WTC11 (cell line): Measurements from ENCODE around the gene GPR158.

Source experiments
- CBFB ChIP-seq: sonication (generic); formaldehyde crosslinking; IDR thresholded peaks from 2 replicates; pipeline ENCODE4 v1.8.1; 2022; ENCODE audit warnings: mild to moderate bottlenecking, low read depth, missing genetic modification reagents
- ETV6 ChIP-seq: sonication (generic); formaldehyde crosslinking; IDR thresholded peaks from 2 replicates; pipeline ENCODE4 v1.8.1; 2022; ENCODE audit warnings: mild to moderate bottlenecking, missing genetic modification reagents
- FOXJ3 ChIP-seq: sonication (generic); formaldehyde crosslinking; IDR thresholded peaks from 2 replicates; pipeline ENCODE4 v1.9.0; 2021; ENCODE audit warnings: missing genetic modification reagents, mild to moderate bottlenecking, borderline replicate concordance
- FOXP1 ChIP-seq: sonication (generic); formaldehyde crosslinking; IDR thresholded peaks from 2 replicates; pipeline ENCODE4 v1.8.0; 2022; ENCODE audit warnings: missing genetic modification reagents, mild to moderate bottlenecking, moderate library complexity, borderline replicate concordance
- NR2C2 ChIP-seq: sonication (generic); formaldehyde crosslinking; IDR thresholded peaks from 2 replicates; pipeline ENCODE4 v1.8.0; 2022; ENCODE audit warnings: mild to moderate bottlenecking, missing genetic modification reagents
- OVOL2 ChIP-seq: fragments of 250-450 bp; sonication (Bioruptor Pico); IDR thresholded peaks from 2 replicates; pipeline ENCODE4 v1.9.0; 2021; ENCODE audit warnings: mild to moderate bottlenecking, borderline replicate concordance
- SMAD3 ChIP-seq: sonication (generic); formaldehyde crosslinking; IDR thresholded peaks from 2 replicates; pipeline ENCODE4 v1.8.0; 2022; ENCODE audit warnings: missing genetic modification reagents, mild to moderate bottlenecking, borderline replicate concordance
- ZNF263 ChIP-seq: sonication (generic); formaldehyde crosslinking; IDR thresholded peaks from 2 replicates; pipeline ENCODE4 v1.8.1; 2022; ENCODE audit warnings: low read depth, mild to moderate bottlenecking, moderate library complexity, missing genetic modification reagents
- TF ChIP-seq, protein P1 (sequence below): fragments of 200-600 bp; IDR thresholded peaks from 2 replicates; pipeline ENCODE4 v1.8.0; 2022; ENCODE audit warnings: antibody characterized with exemption
- TF ChIP-seq, protein P2 (sequence below): sonication (generic); formaldehyde crosslinking; IDR thresholded peaks from 2 replicates; pipeline ENCODE4 v1.8.1; 2023; ENCODE audit warnings: mild to moderate bottlenecking, missing genetic modification reagents, borderline replicate concordance
- TF ChIP-seq, protein P3 (sequence below): sonication (generic); formaldehyde crosslinking; conservative IDR thresholded peaks from 2 replicates; pipeline ENCODE4 v1.8.1; 2022; ENCODE audit warnings: mild to moderate bottlenecking, missing genetic modification reagents
- TF ChIP-seq, protein P4 (sequence below): fragments of 250-450 bp; sonication (Bioruptor Pico); IDR thresholded peaks from 2 replicates; pipeline ENCODE4 v1.9.0; 2021; ENCODE audit warnings: mild to moderate bottlenecking
- TF ChIP-seq, protein P5 (sequence below): sonication (generic); formaldehyde crosslinking; IDR thresholded peaks from 2 replicates; pipeline ENCODE4 v1.8.0; 2022; ENCODE audit warnings: mild to moderate bottlenecking, missing genetic modification reagents
- TF ChIP-seq, protein P6 (sequence below): sonication (generic); formaldehyde crosslinking; IDR thresholded peaks from 2 replicates; pipeline ENCODE4 v1.8.0; 2023; ENCODE audit warnings: missing genetic modification reagents, mild to moderate bottlenecking, borderline replicate concordance

DNA sequence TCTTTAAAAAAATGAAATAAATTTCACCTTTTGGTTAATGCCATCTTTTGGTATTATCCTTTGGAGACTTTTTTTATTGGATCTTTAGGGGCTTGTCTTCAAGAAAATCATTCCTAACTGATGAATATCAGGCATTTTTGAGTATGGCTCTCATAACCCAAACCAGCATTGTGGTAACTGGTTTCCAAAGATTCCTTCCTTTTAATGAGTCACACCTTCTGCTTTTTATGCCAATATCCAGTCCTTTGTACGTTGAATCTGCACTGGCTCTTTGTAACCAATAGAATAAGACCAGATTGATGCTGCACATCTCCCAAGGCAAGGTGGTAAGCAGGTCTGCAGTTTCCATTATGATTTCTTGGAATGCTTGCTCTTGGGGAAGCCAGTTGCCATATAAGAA lies 89.1 kb downstream of the GPR158 start:
- TF ChIP-seq, protein P1, sequence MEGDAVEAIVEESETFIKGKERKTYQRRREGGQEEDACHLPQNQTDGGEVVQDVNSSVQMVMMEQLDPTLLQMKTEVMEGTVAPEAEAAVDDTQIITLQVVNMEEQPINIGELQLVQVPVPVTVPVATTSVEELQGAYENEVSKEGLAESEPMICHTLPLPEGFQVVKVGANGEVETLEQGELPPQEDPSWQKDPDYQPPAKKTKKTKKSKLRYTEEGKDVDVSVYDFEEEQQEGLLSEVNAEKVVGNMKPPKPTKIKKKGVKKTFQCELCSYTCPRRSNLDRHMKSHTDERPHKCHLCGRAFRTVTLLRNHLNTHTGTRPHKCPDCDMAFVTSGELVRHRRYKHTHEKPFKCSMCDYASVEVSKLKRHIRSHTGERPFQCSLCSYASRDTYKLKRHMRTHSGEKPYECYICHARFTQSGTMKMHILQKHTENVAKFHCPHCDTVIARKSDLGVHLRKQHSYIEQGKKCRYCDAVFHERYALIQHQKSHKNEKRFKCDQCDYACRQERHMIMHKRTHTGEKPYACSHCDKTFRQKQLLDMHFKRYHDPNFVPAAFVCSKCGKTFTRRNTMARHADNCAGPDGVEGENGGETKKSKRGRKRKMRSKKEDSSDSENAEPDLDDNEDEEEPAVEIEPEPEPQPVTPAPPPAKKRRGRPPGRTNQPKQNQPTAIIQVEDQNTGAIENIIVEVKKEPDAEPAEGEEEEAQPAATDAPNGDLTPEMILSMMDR = no peak
- TF ChIP-seq, protein P2, sequence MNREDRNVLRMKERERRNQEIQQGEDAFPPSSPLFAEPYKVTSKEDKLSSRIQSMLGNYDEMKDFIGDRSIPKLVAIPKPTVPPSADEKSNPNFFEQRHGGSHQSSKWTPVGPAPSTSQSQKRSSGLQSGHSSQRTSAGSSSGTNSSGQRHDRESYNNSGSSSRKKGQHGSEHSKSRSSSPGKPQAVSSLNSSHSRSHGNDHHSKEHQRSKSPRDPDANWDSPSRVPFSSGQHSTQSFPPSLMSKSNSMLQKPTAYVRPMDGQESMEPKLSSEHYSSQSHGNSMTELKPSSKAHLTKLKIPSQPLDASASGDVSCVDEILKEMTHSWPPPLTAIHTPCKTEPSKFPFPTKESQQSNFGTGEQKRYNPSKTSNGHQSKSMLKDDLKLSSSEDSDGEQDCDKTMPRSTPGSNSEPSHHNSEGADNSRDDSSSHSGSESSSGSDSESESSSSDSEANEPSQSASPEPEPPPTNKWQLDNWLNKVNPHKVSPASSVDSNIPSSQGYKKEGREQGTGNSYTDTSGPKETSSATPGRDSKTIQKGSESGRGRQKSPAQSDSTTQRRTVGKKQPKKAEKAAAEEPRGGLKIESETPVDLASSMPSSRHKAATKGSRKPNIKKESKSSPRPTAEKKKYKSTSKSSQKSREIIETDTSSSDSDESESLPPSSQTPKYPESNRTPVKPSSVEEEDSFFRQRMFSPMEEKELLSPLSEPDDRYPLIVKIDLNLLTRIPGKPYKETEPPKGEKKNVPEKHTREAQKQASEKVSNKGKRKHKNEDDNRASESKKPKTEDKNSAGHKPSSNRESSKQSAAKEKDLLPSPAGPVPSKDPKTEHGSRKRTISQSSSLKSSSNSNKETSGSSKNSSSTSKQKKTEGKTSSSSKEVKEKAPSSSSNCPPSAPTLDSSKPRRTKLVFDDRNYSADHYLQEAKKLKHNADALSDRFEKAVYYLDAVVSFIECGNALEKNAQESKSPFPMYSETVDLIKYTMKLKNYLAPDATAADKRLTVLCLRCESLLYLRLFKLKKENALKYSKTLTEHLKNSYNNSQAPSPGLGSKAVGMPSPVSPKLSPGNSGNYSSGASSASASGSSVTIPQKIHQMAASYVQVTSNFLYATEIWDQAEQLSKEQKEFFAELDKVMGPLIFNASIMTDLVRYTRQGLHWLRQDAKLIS (CRISPR knock-in tag) = no peak
- TF ChIP-seq, protein P3, sequence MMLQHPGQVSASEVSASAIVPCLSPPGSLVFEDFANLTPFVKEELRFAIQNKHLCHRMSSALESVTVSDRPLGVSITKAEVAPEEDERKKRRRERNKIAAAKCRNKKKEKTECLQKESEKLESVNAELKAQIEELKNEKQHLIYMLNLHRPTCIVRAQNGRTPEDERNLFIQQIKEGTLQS (CRISPR knock-in tag) = no peak
- TF ChIP-seq SMAD3 (CRISPR knock-in tag) (no peak), FOXP1 (CRISPR knock-in tag) (no peak), OVOL2 (CRISPR knock-in tag) (no peak), FOXJ3 (CRISPR knock-in tag) (no peak), ETV6 (CRISPR knock-in tag) (no peak), CBFB (CRISPR knock-in tag) (no peak), NR2C2 (CRISPR knock-in tag) (no peak), ZNF263 (CRISPR knock-in tag) (no peak)
- TF ChIP-seq, protein P4, sequence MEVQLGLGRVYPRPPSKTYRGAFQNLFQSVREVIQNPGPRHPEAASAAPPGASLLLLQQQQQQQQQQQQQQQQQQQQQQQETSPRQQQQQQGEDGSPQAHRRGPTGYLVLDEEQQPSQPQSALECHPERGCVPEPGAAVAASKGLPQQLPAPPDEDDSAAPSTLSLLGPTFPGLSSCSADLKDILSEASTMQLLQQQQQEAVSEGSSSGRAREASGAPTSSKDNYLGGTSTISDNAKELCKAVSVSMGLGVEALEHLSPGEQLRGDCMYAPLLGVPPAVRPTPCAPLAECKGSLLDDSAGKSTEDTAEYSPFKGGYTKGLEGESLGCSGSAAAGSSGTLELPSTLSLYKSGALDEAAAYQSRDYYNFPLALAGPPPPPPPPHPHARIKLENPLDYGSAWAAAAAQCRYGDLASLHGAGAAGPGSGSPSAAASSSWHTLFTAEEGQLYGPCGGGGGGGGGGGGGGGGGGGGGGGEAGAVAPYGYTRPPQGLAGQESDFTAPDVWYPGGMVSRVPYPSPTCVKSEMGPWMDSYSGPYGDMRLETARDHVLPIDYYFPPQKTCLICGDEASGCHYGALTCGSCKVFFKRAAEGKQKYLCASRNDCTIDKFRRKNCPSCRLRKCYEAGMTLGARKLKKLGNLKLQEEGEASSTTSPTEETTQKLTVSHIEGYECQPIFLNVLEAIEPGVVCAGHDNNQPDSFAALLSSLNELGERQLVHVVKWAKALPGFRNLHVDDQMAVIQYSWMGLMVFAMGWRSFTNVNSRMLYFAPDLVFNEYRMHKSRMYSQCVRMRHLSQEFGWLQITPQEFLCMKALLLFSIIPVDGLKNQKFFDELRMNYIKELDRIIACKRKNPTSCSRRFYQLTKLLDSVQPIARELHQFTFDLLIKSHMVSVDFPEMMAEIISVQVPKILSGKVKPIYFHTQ (CRISPR knock-in tag) = no peak
- TF ChIP-seq, protein P5, sequence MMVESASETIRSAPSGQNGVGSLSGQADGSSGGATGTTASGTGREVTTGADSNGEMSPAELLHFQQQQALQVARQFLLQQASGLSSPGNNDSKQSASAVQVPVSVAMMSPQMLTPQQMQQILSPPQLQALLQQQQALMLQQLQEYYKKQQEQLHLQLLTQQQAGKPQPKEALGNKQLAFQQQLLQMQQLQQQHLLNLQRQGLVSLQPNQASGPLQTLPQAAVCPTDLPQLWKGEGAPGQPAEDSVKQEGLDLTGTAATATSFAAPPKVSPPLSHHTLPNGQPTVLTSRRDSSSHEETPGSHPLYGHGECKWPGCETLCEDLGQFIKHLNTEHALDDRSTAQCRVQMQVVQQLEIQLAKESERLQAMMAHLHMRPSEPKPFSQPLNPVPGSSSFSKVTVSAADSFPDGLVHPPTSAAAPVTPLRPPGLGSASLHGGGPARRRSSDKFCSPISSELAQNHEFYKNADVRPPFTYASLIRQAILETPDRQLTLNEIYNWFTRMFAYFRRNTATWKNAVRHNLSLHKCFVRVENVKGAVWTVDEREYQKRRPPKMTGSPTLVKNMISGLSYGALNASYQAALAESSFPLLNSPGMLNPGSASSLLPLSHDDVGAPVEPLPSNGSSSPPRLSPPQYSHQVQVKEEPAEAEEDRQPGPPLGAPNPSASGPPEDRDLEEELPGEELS (CRISPR knock-in tag) = no peak
- TF ChIP-seq, protein P6, sequence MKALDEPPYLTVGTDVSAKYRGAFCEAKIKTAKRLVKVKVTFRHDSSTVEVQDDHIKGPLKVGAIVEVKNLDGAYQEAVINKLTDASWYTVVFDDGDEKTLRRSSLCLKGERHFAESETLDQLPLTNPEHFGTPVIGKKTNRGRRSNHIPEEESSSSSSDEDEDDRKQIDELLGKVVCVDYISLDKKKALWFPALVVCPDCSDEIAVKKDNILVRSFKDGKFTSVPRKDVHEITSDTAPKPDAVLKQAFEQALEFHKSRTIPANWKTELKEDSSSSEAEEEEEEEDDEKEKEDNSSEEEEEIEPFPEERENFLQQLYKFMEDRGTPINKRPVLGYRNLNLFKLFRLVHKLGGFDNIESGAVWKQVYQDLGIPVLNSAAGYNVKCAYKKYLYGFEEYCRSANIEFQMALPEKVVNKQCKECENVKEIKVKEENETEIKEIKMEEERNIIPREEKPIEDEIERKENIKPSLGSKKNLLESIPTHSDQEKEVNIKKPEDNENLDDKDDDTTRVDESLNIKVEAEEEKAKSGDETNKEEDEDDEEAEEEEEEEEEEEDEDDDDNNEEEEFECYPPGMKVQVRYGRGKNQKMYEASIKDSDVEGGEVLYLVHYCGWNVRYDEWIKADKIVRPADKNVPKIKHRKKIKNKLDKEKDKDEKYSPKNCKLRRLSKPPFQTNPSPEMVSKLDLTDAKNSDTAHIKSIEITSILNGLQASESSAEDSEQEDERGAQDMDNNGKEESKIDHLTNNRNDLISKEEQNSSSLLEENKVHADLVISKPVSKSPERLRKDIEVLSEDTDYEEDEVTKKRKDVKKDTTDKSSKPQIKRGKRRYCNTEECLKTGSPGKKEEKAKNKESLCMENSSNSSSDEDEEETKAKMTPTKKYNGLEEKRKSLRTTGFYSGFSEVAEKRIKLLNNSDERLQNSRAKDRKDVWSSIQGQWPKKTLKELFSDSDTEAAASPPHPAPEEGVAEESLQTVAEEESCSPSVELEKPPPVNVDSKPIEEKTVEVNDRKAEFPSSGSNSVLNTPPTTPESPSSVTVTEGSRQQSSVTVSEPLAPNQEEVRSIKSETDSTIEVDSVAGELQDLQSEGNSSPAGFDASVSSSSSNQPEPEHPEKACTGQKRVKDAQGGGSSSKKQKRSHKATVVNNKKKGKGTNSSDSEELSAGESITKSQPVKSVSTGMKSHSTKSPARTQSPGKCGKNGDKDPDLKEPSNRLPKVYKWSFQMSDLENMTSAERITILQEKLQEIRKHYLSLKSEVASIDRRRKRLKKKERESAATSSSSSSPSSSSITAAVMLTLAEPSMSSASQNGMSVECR = no peak
